ENCODE results near the gene TM4SF4. TPM values are rescaled to one million over a fixed set of nuclear protein-coding genes. Genes with fewer than 3 reads are reported as not detected.

The TM4SF4 gene
- total and polyA plus RNA-seq, 2 donors (not counting 1 experiment from before 2014, with no cell fraction given): not detected

DNA sequence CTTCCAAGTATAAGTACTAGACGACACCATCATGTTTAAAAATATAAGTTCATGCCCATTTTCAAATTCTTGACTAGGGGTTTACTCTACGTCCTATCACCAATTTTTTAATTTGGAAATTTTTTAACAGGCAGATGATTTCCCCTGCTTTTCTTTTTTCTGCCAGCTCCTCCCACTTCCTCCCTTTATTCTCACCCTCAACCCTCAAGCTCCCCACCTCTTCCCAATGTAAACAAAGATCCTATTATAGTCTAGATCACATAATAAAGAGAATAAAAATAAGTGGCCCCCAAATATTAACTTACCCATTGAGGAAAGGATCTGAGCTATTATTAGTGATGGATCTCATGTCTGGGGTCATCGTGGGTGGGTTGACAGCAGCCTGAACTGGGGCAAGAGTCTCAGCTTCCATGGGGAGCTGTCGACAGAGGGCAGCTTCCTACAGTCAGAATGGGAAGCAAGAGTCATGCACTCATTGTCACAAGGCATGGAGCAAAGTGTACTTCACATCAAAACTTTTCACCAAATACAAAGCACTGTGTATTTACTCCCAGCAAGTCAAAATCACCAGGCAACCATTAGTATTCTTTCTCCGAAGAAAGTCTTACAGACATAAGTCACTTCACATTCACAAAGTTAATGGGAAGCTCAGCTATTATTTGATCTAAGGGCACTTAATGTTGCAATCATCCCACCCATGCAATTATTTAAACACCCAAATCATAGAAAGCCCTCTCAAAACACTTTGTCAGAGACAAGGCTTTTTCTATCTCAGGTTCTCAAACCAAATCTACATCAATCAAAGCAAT, 53.2 kb downstream of the TM4SF4 start:
- H3K79me2 ChIP-seq (ENCODE audit: control insufficient read depth, insufficient read depth, low read length): no peaks in the 10 kb centered on the region
- Mint-ChIP-seq H3K27ac (no peak overlapping the region), H3K27me3 (peaks cover 5% of the 10 kb centered on the region), H3K4me3 (no peak overlapping the region), H3K4me1 (peaks cover 6% of the 10 kb centered on the region), H3K9me3 (ENCODE audit: insufficient read depth) (no peaks in the 10 kb centered on the region)
- ChIA-PET CTCF (no interaction called here), POLR2A (no interaction called here)
- intact Hi-C loops (cut with micrococcal nuclease): no loop called here
- H3K27ac ChIP-seq (ENCODE audit: low read length in 2 of 2): no peak overlapping the region
- no peaks in the 10 kb centered on the region for H3K36me3 ChIP-seq (replicated peaks in 1 of 2; ENCODE audit: control extremely low read depth in 1 of 2, control insufficient read depth in 1 of 2, extremely low read depth in 1 of 2, insufficient read depth in 2 of 2, low read length in 1 of 2)
- H3K9me3 ChIP-seq (ENCODE audit: control extremely low read depth in 1 of 3, control insufficient read depth in 2 of 3, insufficient read depth in 1 of 3, low read length in 2 of 3): no peaks in the 10 kb centered on the region
- TF ChIP-seq EZH2 (IDR thresholded peaks at IDR 0.05; ENCODE audit: borderline replicate concordance, insufficient read depth, low read depth, low read length, poor library complexity, severe bottlenecking) (no peak), CTCF (IDR thresholded peaks at IDR 0.05) (no peak)
- H2AFZ ChIP-seq (ENCODE audit: insufficient read depth, low read depth, low read length, poor library complexity, severe bottlenecking): no peak overlapping the region
- H3K27me3 ChIP-seq (replicated peaks in 1 of 4; ENCODE audit: control extremely low read depth in 1 of 4, control insufficient read depth in 3 of 4, insufficient read depth in 4 of 4, low read length in 3 of 4): no peaks in the 10 kb centered on the region
- H4K20me1 ChIP-seq (ENCODE audit: control insufficient read depth, insufficient read depth, low read length, poor library complexity, severe bottlenecking): no peaks in the 10 kb centered on the region
- H3K4me2 ChIP-seq (replicated peaks; ENCODE audit: low read depth, low read length, poor library complexity, severe bottlenecking): no peak overlapping the region
- WGBS (ENCODE audit: insufficient coverage): 76% methylated on average over 4 of the region's 5 CpGs
- ATAC-seq (ENCODE audit: low read depth) (no peak), DNase-seq (no peak)
- peaks cover 2% of the 10 kb centered on the region in 2 donors for H3K4me1 ChIP-seq (ENCODE audit: control insufficient read depth in 2 of 2, insufficient read depth in 2 of 2, low read length in 2 of 2)
- no peak overlapping the region for H3K4me3 ChIP-seq (ENCODE audit: control extremely low read depth in 1 of 5, extremely low read depth in 1 of 5, insufficient read depth in 1 of 5, low read depth in 2 of 5, low read length in 4 of 5)
- no peak overlapping the region for H3K9ac ChIP-seq (ENCODE audit: low read length)

DNA sequence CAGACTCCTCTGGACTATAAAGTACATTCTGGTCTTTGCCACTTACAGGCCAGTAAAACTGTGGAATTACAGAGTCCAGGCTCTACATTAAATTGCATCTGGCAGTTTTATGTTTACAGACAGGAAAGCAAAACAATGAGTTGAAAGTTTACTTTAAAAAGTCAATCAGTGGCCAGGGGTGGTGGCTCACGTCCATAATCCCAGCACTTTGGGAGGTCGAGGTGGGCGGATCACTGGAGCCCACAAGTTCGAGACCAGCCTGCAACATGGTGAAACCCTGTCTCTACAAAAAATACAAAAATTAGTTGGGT, 53.8 kb downstream of the TM4SF4 start:
- ATAC-seq (ENCODE audit: low read depth): no peak
- H3K4me2 ChIP-seq (replicated peaks; ENCODE audit: low read depth, low read length, poor library complexity, severe bottlenecking): no peak overlapping the region

More for the DNA sequence above, 53.8 kb downstream of the TM4SF4 start:
- no peak overlapping the region for H3K27ac ChIP-seq (ENCODE audit: low read length in 2 of 2)
- no peaks in the 10 kb centered on the region for H3K79me2 ChIP-seq (ENCODE audit: control insufficient read depth, insufficient read depth, low read length)
- no peaks in the 10 kb centered on the region for H3K9me3 Mint-ChIP-seq (ENCODE audit: insufficient read depth)
- H3K27me3 ChIP-seq (replicated peaks in 1 of 4; ENCODE audit: control extremely low read depth in 1 of 4, control insufficient read depth in 3 of 4, insufficient read depth in 4 of 4, low read length in 3 of 4): no peaks in the 10 kb centered on the region
- H3K9me3 ChIP-seq (ENCODE audit: control extremely low read depth in 1 of 3, control insufficient read depth in 2 of 3, insufficient read depth in 1 of 3, low read length in 2 of 3): no peaks in the 10 kb centered on the region
- no peak for DNase-seq
- H3K9ac ChIP-seq (ENCODE audit: low read length): no peak overlapping the region
- intact Hi-C loops (cut with micrococcal nuclease): no loop called here
- H3K4me1 ChIP-seq (ENCODE audit: control insufficient read depth in 2 of 2, insufficient read depth in 2 of 2, low read length in 2 of 2): peaks cover 7 to 8% of the 10 kb centered on the region in 2 donors
- ChIA-PET CTCF (no interaction called here), POLR2A (no interaction called here)
- H3K36me3 ChIP-seq (replicated peaks in 1 of 2; ENCODE audit: control extremely low read depth in 1 of 2, control insufficient read depth in 1 of 2, extremely low read depth in 1 of 2, insufficient read depth in 2 of 2, low read length in 1 of 2): no peaks in the 10 kb centered on the region
- no peaks in the 10 kb centered on the region for H4K20me1 ChIP-seq (ENCODE audit: control insufficient read depth, insufficient read depth, low read length, poor library complexity, severe bottlenecking)
- H3K27me3 Mint-ChIP-seq: peaks cover 5% of the 10 kb centered on the region
- H2AFZ ChIP-seq (ENCODE audit: insufficient read depth, low read depth, low read length, poor library complexity, severe bottlenecking): no peak overlapping the region
- TF ChIP-seq EZH2 (IDR thresholded peaks at IDR 0.05; ENCODE audit: borderline replicate concordance, insufficient read depth, low read depth, low read length, poor library complexity, severe bottlenecking) (no peak), CTCF (IDR thresholded peaks at IDR 0.05) (no peak)
- peaks cover 11% of the 10 kb centered on the region for H3K4me1 Mint-ChIP-seq
- WGBS (ENCODE audit: insufficient coverage): no CpG with 5 or more reads among the region's 4 CpGs
- H3K4me3 Mint-ChIP-seq: no peak overlapping the region
- no peak overlapping the region for H3K4me3 ChIP-seq (ENCODE audit: control extremely low read depth in 1 of 5, extremely low read depth in 1 of 5, insufficient read depth in 1 of 5, low read depth in 2 of 5, low read length in 4 of 5)
- H3K27ac Mint-ChIP-seq: no peak overlapping the region

Measured in B cell (primary cell).